Nephron (organoid): ENCODE data around the gene MRM3.

Experiments used
- H3K27ac Mint-ChIP-seq, 3 experiments: 2 replicates each; pipeline ENCODE4 v1.8.0; 2020; ENCODE audit warnings: mixed read lengths in 3 of 3, mild to moderate bottlenecking in 2 of 3, moderate library complexity in 1 of 3
- H3K27me3 Mint-ChIP-seq: 2 replicates; pipeline ENCODE4 v1.8.0; 2021; ENCODE audit warnings: low read depth, mild to moderate bottlenecking, moderate library complexity, mixed read lengths
- H3K36me3 Mint-ChIP-seq: 2 replicates; pipeline ENCODE4 v1.8.0; 2020; ENCODE audit warnings: low read depth, mixed read lengths
- H3K4me1 Mint-ChIP-seq: 2 replicates; pipeline ENCODE4 v1.8.0; 2020; ENCODE audit warnings: mixed read lengths
- H3K4me3 Mint-ChIP-seq, 3 experiments: 2 replicates each; pipeline ENCODE4 v1.8.0; 2020; ENCODE audit warnings: mild to moderate bottlenecking in 3 of 3, mixed read lengths in 3 of 3, moderate library complexity in 2 of 3
- H3K9me3 Mint-ChIP-seq: 2 replicates; pipeline ENCODE4 v1.8.0; 2020; ENCODE audit warnings: mixed read lengths
- TF ChIP-seq, protein P1 (sequence below), 3 experiments: fragments of 200-600 bp; sonication (generic); IDR thresholded peaks; one replicate each; pipeline ENCODE4 v1.5.0; 2021; ENCODE audit warnings: antibody characterized with exemption in 3 of 3; ENCODE audit not compliant: unreplicated experiment in 3 of 3

MRM3 gene

DNA sequence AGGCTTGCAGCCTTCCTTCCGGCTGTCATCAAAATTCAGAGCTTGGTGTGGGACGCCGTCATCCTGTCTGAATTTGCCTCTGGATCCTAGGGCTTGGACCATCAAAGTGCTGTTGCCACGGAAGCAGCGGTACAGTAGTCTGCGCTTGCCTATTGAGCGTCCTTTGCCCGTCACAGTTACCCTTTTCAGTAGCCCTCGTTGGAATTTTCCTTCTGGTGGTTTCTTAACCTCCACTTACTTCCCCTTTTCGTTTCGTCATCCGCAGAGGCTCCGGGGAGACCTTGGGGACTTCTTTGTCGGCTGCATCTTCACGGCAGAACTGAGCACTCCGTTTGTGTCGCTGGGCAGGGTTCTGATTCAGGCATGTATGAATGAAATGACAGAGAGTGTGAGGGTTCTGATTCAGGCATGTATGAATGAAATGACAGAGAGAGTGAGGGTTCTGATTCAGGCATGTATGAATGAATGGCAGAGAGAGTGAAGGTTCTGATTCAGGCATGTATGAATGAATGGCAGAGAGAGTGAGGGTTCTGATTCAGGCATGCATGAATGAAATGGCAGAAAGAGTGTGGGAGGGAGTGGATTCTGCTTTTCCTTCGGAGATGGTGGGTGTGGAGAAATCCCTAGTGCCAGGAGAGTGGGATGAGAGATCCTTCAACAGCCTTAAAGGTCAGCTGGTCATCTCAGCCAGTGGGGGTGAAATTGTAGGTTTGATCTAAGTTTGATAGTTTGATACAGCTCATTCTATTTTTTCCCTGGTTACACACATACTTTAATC is 41.7 kb upstream of the MRM3 start:
- no peaks in the 10 kb centered on the region for H3K4me1 Mint-ChIP-seq
- no peak overlapping the region for H3K27ac Mint-ChIP-seq
- H3K9me3 Mint-ChIP-seq: no peaks in the 10 kb centered on the region
- TF ChIP-seq, protein P1, sequence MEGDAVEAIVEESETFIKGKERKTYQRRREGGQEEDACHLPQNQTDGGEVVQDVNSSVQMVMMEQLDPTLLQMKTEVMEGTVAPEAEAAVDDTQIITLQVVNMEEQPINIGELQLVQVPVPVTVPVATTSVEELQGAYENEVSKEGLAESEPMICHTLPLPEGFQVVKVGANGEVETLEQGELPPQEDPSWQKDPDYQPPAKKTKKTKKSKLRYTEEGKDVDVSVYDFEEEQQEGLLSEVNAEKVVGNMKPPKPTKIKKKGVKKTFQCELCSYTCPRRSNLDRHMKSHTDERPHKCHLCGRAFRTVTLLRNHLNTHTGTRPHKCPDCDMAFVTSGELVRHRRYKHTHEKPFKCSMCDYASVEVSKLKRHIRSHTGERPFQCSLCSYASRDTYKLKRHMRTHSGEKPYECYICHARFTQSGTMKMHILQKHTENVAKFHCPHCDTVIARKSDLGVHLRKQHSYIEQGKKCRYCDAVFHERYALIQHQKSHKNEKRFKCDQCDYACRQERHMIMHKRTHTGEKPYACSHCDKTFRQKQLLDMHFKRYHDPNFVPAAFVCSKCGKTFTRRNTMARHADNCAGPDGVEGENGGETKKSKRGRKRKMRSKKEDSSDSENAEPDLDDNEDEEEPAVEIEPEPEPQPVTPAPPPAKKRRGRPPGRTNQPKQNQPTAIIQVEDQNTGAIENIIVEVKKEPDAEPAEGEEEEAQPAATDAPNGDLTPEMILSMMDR (IDR thresholded peaks at IDR 0.05; ENCODE audit: unreplicated experiment in 3 of 3): no peak
- no peak overlapping the region for H3K4me3 Mint-ChIP-seq
- peaks cover 67% of the 10 kb centered on the region for H3K36me3 Mint-ChIP-seq
- H3K27me3 Mint-ChIP-seq: no peaks in the 10 kb centered on the region

GRCh38 chr17:742147-742793 is 39.9 kb upstream of the MRM3 start:
- TF ChIP-seq, protein P1 (IDR thresholded peaks at IDR 0.05; ENCODE audit: unreplicated experiment in 3 of 3): no peak
- H3K9me3 Mint-ChIP-seq: no peaks in the 10 kb centered on the region
- no peak overlapping the region for H3K4me3 Mint-ChIP-seq
- H3K27me3 Mint-ChIP-seq: no peaks in the 10 kb centered on the region
- no peak overlapping the region for H3K27ac Mint-ChIP-seq
- H3K36me3 Mint-ChIP-seq: peaks cover 76% of the 10 kb centered on the region
- no peaks in the 10 kb centered on the region for H3K4me1 Mint-ChIP-seq

GRCh38 chr17:743139-743538 is 39.0 kb upstream of the MRM3 start:
- TF ChIP-seq, protein P1 (IDR thresholded peaks at IDR 0.05; ENCODE audit: unreplicated experiment in 3 of 3): no peak
- H3K27ac Mint-ChIP-seq: no peak overlapping the region

GRCh38 chr17:744937-745336 is 37.2 kb upstream of the MRM3 start:
- Mint-ChIP-seq H3K9me3 (peaks cover 13% of the 10 kb centered on the region), H3K4me3 (no peak overlapping the region), H3K36me3 (peaks cover 84% of the 10 kb centered on the region), H3K4me1 (no peaks in the 10 kb centered on the region), H3K27me3 (no peaks in the 10 kb centered on the region), H3K27ac (no peak overlapping the region)
- TF ChIP-seq, protein P1 (IDR thresholded peaks at IDR 0.05; ENCODE audit: unreplicated experiment in 3 of 3): no peak

More at GRCh38 chr17:743139-743538, 39.0 kb upstream of the MRM3 start:
- no peaks in the 10 kb centered on the region for H3K4me1 Mint-ChIP-seq
- H3K4me3 Mint-ChIP-seq: no peak overlapping the region
- peaks cover 3% of the 10 kb centered on the region for H3K9me3 Mint-ChIP-seq
- peaks cover 76% of the 10 kb centered on the region for H3K36me3 Mint-ChIP-seq
- no peaks in the 10 kb centered on the region for H3K27me3 Mint-ChIP-seq

GRCh38 chr17:745406-745805 is 36.7 kb upstream of the MRM3 start:
- TF ChIP-seq, protein P1 (IDR thresholded peaks at IDR 0.05; ENCODE audit: unreplicated experiment in 3 of 3): no peak
- Mint-ChIP-seq H3K4me1 (peaks cover 4% of the 10 kb centered on the region), H3K4me3 (no peak overlapping the region), H3K9me3 (peaks cover 13% of the 10 kb centered on the region), H3K27ac (no peak overlapping the region), H3K27me3 (no peaks in the 10 kb centered on the region), H3K36me3 (peaks cover 86% of the 10 kb centered on the region)
